HepG2 (cell line): ENCODE results near the gene HOXA7. TPM values are rescaled to one million over a fixed set of nuclear protein-coding genes. Genes with fewer than 3 reads are reported as not detected.

Experiments used
- ATAC-seq: fragments of 200-7000 bp; cut with Tn5 transposase; 3 replicates; pipeline ENCODE4 v1.9.1; 2020; ENCODE audit warnings: mild to moderate bottlenecking, moderate library complexity
- BruUV-seq: library from RNA; stranded (reverse); fragments of 400-500 nt; replicated peaks from 2 replicates; lab custom pipeline; 2021; lab: Mats Ljungman, UMichigan
- CTCF ChIA-PET: fragments of 300-600 bp; formaldehyde crosslinking; extraction: SDS; loops from one replicate; lab custom pipeline; 2021; ENCODE audit warnings: low total read pairs, inconsistent platforms, low intra/inter-chr PET ratio; lab: Yijun Ruan, JAX
- POLR2A ChIA-PET: fragments of 350-600 bp; sonication (Branson Sonifier 250); formaldehyde crosslinking; loops from one replicate; lab custom pipeline; 2020; ENCODE audit warnings: antibody characterized with exemption, inconsistent platforms; lab: Yijun Ruan, JAX
- DNase-seq: peaks from one replicate; pipeline ENCODE4 v3.0.0-alpha.2; 2015; ENCODE audit warnings: low spot score
- FAIRE-seq: peaks from 3 replicates; lab custom pipeline; 2011; peaks lifted over from hg19 to GRCh38; lab: Jason Lieb, UNC
- H2AFZ ChIP-seq: one replicate; pipeline ENCODE4 v1.6.1; 2011; ENCODE audit warnings: low read length, inconsistent platforms
- H3K27ac ChIP-seq: fragments of 300-600 bp; 3 replicates; pipeline ENCODE4 v1.8.0; 2011; ENCODE audit warnings: mixed run types, mild to moderate bottlenecking, mixed read lengths, low read length, inconsistent platforms; ENCODE audit not compliant: insufficient read depth; ENCODE audit errors: extremely low read length
- H3K27me3 ChIP-seq, 2 experiments: fragments of 200-600 bp in 1 of 2; 2 replicates in 1 of 2; 3 replicates in 1 of 2; pipeline versions ENCODE4 v1.6.0 to v1.8.0; 2011; ENCODE audit warnings: low read length in 2 of 2, mild to moderate bottlenecking in 2 of 2, moderate library complexity in 2 of 2, inconsistent platforms in 1 of 2; ENCODE audit not compliant: insufficient read depth in 2 of 2, control insufficient read depth in 1 of 2
- H3K36me3 ChIP-seq, 2 experiments: fragments of 200-600 bp in 1 of 2; replicated peaks in 1 of 2; 2 replicates in 1 of 2; 3 replicates in 1 of 2; pipeline versions ENCODE4 v1.5.1 to v1.8.0; 2011; ENCODE audit warnings: low read length in 2 of 2, inconsistent platforms in 1 of 2; ENCODE audit not compliant: insufficient read depth in 2 of 2, control insufficient read depth in 1 of 2
- H3K4me1 ChIP-seq: 2 replicates; pipeline ENCODE4 v1.5.1; 2012; ENCODE audit warnings: low read length, inconsistent platforms; ENCODE audit not compliant: insufficient read depth
- H3K4me2 ChIP-seq: 2 replicates; pipeline ENCODE4 v1.6.0; 2011; ENCODE audit warnings: low read depth, low read length, inconsistent platforms
- H3K4me3 ChIP-seq, 3 experiments: fragments of 200-600 bp in 1 of 3; sonication (generic), shearing (Covaris generic) in 1 of 3; replicated peaks in 1 of 3; 2 replicates each; pipeline ENCODE4 v1.5.1; 2011 to 2016; ENCODE audit warnings: low read length in 3 of 3, inconsistent platforms in 2 of 3, low read depth in 2 of 3, mild to moderate bottlenecking in 2 of 3, control low read depth in 1 of 3, mixed read lengths in 1 of 3; ENCODE audit not compliant: insufficient read depth in 1 of 3
- H3K79me2 ChIP-seq: one replicate; pipeline ENCODE4 v1.6.1; 2011; ENCODE audit warnings: low read length, inconsistent platforms; ENCODE audit not compliant: insufficient read depth
- H3K9ac ChIP-seq: 2 replicates; pipeline ENCODE4 v1.6.0; 2011; ENCODE audit warnings: mild to moderate bottlenecking, low read depth, low read length, inconsistent platforms; ENCODE audit not compliant: insufficient read depth
- H3K9me3 ChIP-seq: 2 replicates; pipeline ENCODE4 v1.5.1; 2012; ENCODE audit warnings: mild to moderate bottlenecking, low read length
- H4K20me1 ChIP-seq: 2 replicates; pipeline ENCODE4 v1.6.0; 2011; ENCODE audit warnings: inconsistent platforms, mild to moderate bottlenecking, low read length, moderate library complexity; ENCODE audit not compliant: insufficient read depth
- CTCF ChIP-seq: sonication (generic); formaldehyde crosslinking; IDR thresholded peaks from 2 replicates; pipeline ENCODE4 v1.5.0; 2020; ENCODE audit warnings: mild to moderate bottlenecking, missing genetic modification reagents, moderate library complexity
- FLYWCH1 ChIP-seq: sonication (generic); formaldehyde crosslinking; IDR thresholded peaks from 2 replicates; pipeline ENCODE4 v1.8.1; 2023; ENCODE audit warnings: mild to moderate bottlenecking, missing genetic modification reagents
- HOXA7 ChIP-seq: sonication (generic); formaldehyde crosslinking; IDR thresholded peaks from 2 replicates; pipeline ENCODE4 v1.8.1; 2022; ENCODE audit warnings: mild to moderate bottlenecking, missing genetic modification reagents, moderate library complexity
- KDM4B ChIP-seq: sonication (generic); formaldehyde crosslinking; IDR thresholded peaks from 2 replicates; pipeline ENCODE4 v1.4.0; 2020; ENCODE audit warnings: missing genetic modification reagents
- RFXAP ChIP-seq: sonication (generic); formaldehyde crosslinking; IDR thresholded peaks from 2 replicates; pipeline ENCODE4 v1.4.0; 2020; ENCODE audit warnings: missing genetic modification reagents, borderline replicate concordance
- STAG1 ChIP-seq: sonication (generic); formaldehyde crosslinking; IDR thresholded peaks from 2 replicates; pipeline ENCODE4 v1.4.0; 2020; ENCODE audit warnings: missing genetic modification reagents
- ZNF354B ChIP-seq: sonication (generic); formaldehyde crosslinking; IDR thresholded peaks from 2 replicates; pipeline ENCODE4 v1.8.0; 2022; ENCODE audit warnings: mild to moderate bottlenecking, missing genetic modification reagents
- ZNF557 ChIP-seq: sonication (generic); formaldehyde crosslinking; IDR thresholded peaks from 2 replicates; pipeline ENCODE4 v1.4.0; 2020; ENCODE audit warnings: missing genetic modification reagents
- ZNF639 ChIP-seq: conservative IDR thresholded peaks from 2 replicates; pipeline ENCODE4 v1.6.1; 2018; ENCODE audit warnings: missing genetic modification reagents
- WGBS: methylation state at CpG from one replicate; pipeline ENCODE4 v1.1.6; 2017; ENCODE audit warnings: low lambda C conversion rate; 5-methylcytosine and 5-hydroxymethylcytosine counted together
- in situ Hi-C: cut with HindIII; loops from 2 replicates; pipeline ENCODE4 v1.10.0; 2017; ENCODE audit warnings: low pct_unique_long_range_greater_than_20kb; ENCODE audit not compliant: extremely low pct_ligation_motif_present
- intact Hi-C: fragments of 100-400 bp; cut with micrococcal nuclease; formaldehyde crosslinking; loops from one replicate; pipeline ENCODE4 v1.10.0; 2022; ENCODE audit not compliant: unreplicated experiment
- polyA plus RNA-seq, 8 experiments: library from polyadenylated mRNA; depleted of rRNA in 3 of 8; stranded (reverse) in 7 of 8; unstranded in 1 of 8; fragments of >200 nt; fragmentation: Illumina TruSeq in 4 of 8; extraction: Trizol in 4 of 8; gene quantifications; 2 replicates each; pipeline versions ENCODE4 v1.2.1 to v1.2.3, GENCODE V29; 2011 to 2016; ENCODE audit warnings: low read depth in 4 of 8, missing spikeins in 1 of 8, mixed read lengths in 1 of 8; ENCODE audit not compliant: insufficient read depth in 1 of 8
- total RNA-seq, 5 experiments: library from RNA; depleted of rRNA; stranded (reverse); fragments of >200 nt; fragmentation: Illumina TruSeq; extraction: Trizol; gene quantifications; 2 replicates each; pipeline ENCODE4 v1.2.3, GENCODE V29; 2016; ENCODE audit warnings: low read depth in 1 of 5

Gene HOXA7
- total and polyA plus RNA-seq, 2 of the 13 experiments (the other 11 are each of a cell fraction or from before 2014, with no cell fraction given), result 0.05 TPM; not detected in 1

GRCh38 chr7:27172315-27172774 is 15.9 kb upstream of the HOXA7 start:
- Histone ChIP-seq H3K36me3 (no peaks in the 10 kb centered on the region), H2AFZ (no peak overlapping the region), H3K79me2 (no peaks in the 10 kb centered on the region), H3K27ac (no peak overlapping the region), H3K9me3 (no peaks in the 10 kb centered on the region), H4K20me1 (no peaks in the 10 kb centered on the region), H3K4me2 (peak overlapping the region; percentile 41; the same call in 1 of the 2 replicates), H3K4me3 (no peak overlapping the region; a peak in 1 of 6 replicates), H3K4me1 (peaks cover 18% of the 10 kb centered on the region), H3K27me3 (peaks cover 0 to 64% of the 10 kb centered on the region in 2 experiments), H3K9ac (no peak overlapping the region)
- intact Hi-C loops, result no loop called here
- ChIA-PET POLR2A (interaction anchor here (0.9 kb wide), 1 partner anchor 11 kb away, joined by 3 read pairs; no protein-coding TSS in a partner anchor), CTCF (no interaction called here)
- FAIRE-seq, result no peak
- TF ChIP-seq ZNF557 (no peak), HOXA7 (CRISPR knock-in tag) (no peak), KDM4B (CRISPR knock-in tag) (no peak), CTCF (CRISPR knock-in tag) (no peak), ZNF639 (CRISPR knock-in tag) (no peak), RFXAP (CRISPR knock-in tag) (no peak), STAG1 (no peak), FLYWCH1 (CRISPR knock-in tag) (no peak), ZNF354B (CRISPR knock-in tag) (no peak)
- no peak for ATAC-seq
- DNase-seq, result no peak
- BruUV-seq, result no TSS peak
- WGBS, result 71% methylated on average over 10 of the region's 10 CpGs
- in situ Hi-C loops, result loop anchor here (25.0 kb wide), 1 partner anchor 1085 kb away; no protein-coding TSS in a partner anchor
